Cardiac muscle cell (in vitro differentiated cells and primary cell): ENCODE measurements around the gene SLC51B. TPM values are rescaled to one million over a fixed set of nuclear protein-coding genes. Genes with fewer than 3 reads are reported as not detected.

Experiments
- DNase-seq, 2 donors: peaks; one replicate each; pipeline versions ENCODE4 v3.0.0 to v3.0.0-alpha.2; 2010 to 2017; ENCODE audit warnings: low read depth in 1 of 2, low spot score in 1 of 2
- H3K27ac ChIP-seq: fragments of 200-600 bp; sonication (generic); 2 replicates; pipeline ENCODE4 v1.5.1; 2016
- H3K27me3 ChIP-seq: fragments of 200-600 bp; sonication (generic); 2 replicates; pipeline ENCODE4 v1.6.0; 2016; ENCODE audit warnings: control low read depth
- H3K36me3 ChIP-seq: fragments of 200-600 bp; sonication (generic); 2 replicates; pipeline ENCODE4 v1.5.1; 2016; ENCODE audit warnings: control low read depth
- H3K4me1 ChIP-seq: fragments of 200-600 bp; sonication (generic); 2 replicates; pipeline ENCODE4 v1.8.1; 2017; ENCODE audit warnings: low read depth, mild to moderate bottlenecking, mixed run types
- H3K4me3 ChIP-seq: fragments of 200-600 bp; sonication (generic); 2 replicates; pipeline ENCODE4 v1.5.1; 2016; ENCODE audit warnings: mild to moderate bottlenecking
- H3K9me3 ChIP-seq: fragments of 200-600 bp; sonication (generic); 2 replicates; pipeline ENCODE4 v1.5.1; 2017; ENCODE audit warnings: low read depth, mild to moderate bottlenecking, control low read depth
- polyA plus RNA-seq: library from polyadenylated mRNA; unstranded; fragments of >200 nt; fragmentation: Nextera tagmentation; extraction: Ambion mirVana; gene quantifications from 2 replicates; pipeline ENCODE4 v1.2.1, GENCODE V29; 2016
- total RNA-seq: library from RNA; depleted of rRNA; stranded (reverse); fragments of >200 nt; gene quantifications from 2 replicates; pipeline ENCODE4 v1.2.3, GENCODE V29; 2016
- TF ChIP-seq, protein P1 (sequence below): IDR thresholded peaks from 2 replicates; pipeline ENCODE4 v1.5.1; 2012; ENCODE audit warnings: low read depth, mild to moderate bottlenecking, low read length

Gene SLC51B
- total and polyA plus RNA-seq, 2 experiments from 2014 or later, result not detected

DNA sequence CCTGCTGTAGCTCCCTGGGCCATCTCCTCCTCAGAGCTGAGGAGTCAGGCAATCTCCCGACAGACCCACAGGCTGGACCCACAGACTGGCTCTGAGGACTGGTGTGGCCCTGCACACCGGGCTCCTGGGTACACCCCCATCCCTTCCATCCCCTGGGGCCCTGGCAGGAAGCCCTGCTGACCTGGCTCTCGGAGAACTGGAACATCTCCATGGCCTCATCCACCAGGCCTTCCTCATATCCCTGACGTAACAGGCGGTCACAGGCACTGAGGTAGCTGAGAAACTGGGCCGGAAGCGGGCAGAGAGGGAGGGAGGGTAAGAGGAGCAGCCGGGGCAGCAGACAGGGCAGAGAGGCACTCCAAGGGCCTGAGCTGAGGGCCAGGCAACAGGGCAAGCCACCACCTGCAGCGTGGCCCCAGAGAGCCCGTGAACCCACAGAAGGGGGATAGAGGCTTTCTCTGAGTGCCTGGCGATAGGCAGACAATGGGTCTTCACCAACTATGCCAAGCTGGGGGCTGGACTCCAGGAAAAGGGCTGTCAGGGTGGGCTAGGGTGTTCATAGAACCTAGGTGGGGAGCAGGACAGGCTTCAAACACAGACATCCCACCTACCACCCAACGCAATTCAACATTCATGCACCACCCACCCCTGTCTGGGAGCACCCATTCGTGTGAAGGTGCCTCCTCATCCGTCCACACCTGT lies 49.3 kb downstream of the SLC51B start:
- H3K27ac ChIP-seq, result no peak overlapping the region
- no peak for DNase-seq
- H3K27me3 ChIP-seq, result no peaks in the 10 kb centered on the region
- TF ChIP-seq, protein P1, sequence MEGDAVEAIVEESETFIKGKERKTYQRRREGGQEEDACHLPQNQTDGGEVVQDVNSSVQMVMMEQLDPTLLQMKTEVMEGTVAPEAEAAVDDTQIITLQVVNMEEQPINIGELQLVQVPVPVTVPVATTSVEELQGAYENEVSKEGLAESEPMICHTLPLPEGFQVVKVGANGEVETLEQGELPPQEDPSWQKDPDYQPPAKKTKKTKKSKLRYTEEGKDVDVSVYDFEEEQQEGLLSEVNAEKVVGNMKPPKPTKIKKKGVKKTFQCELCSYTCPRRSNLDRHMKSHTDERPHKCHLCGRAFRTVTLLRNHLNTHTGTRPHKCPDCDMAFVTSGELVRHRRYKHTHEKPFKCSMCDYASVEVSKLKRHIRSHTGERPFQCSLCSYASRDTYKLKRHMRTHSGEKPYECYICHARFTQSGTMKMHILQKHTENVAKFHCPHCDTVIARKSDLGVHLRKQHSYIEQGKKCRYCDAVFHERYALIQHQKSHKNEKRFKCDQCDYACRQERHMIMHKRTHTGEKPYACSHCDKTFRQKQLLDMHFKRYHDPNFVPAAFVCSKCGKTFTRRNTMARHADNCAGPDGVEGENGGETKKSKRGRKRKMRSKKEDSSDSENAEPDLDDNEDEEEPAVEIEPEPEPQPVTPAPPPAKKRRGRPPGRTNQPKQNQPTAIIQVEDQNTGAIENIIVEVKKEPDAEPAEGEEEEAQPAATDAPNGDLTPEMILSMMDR, result no peak
- no peak overlapping the region for H3K4me3 ChIP-seq
- peaks cover 12% of the 10 kb centered on the region for H3K36me3 ChIP-seq
- H3K9me3 ChIP-seq, result no peaks in the 10 kb centered on the region
- peaks cover 4% of the 10 kb centered on the region for H3K4me1 ChIP-seq

DNA sequence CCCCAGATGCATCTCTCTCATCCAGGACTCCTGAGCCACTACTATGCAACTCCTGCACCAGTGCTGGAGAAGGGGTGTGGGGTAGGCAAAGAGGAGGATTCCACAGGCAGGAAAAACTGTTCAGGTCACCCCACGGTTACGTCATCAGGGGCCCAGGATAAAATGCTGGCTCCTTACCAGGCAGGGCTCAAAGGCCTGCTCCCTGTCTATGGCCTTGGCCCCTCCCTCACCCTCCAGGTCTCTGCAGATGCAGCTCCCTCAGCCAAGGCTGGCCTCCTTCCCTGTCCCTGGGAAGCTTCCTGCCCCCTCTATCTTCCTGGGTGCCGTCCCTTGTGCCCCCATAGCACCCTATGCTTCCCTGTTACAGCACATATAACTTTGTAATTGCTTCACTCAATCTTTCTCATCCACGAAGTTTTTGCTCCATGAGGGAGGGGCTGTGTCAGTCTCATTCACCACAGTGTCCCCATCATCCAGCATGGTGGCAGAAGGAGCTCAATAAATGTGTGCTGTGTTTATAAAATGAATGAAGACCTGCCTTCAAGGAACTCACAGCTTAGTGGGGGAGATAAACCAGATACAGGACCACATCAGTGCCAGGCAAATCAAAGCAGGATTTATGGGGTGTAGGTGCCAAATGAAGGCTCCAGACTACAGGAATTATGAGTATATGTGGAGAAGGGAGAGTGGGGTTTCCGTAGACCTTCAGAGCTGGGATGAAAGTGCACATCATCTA lies 50.0 kb downstream of the SLC51B start:
- H3K27me3 ChIP-seq, result no peaks in the 10 kb centered on the region
- H3K27ac ChIP-seq, result no peak overlapping the region
- no peaks in the 10 kb centered on the region for H3K9me3 ChIP-seq
- TF ChIP-seq, protein P1, result no peak
- no peaks in the 10 kb centered on the region for H3K4me1 ChIP-seq
- peaks cover 12% of the 10 kb centered on the region for H3K36me3 ChIP-seq
- peak in 1 of 2 donors; percentile 31 for DNase-seq
- no peak overlapping the region for H3K4me3 ChIP-seq

GRCh38 chr15:65095747-65096104 lies 50.5 kb downstream of the SLC51B start:
- DNase-seq, result no peak
- Histone ChIP-seq H3K27ac (no peak overlapping the region), H3K27me3 (no peaks in the 10 kb centered on the region), H3K4me3 (no peak overlapping the region), H3K9me3 (no peaks in the 10 kb centered on the region), H3K36me3 (peaks cover 12% of the 10 kb centered on the region), H3K4me1 (no peaks in the 10 kb centered on the region)
- TF ChIP-seq, protein P1, result no peak

DNA sequence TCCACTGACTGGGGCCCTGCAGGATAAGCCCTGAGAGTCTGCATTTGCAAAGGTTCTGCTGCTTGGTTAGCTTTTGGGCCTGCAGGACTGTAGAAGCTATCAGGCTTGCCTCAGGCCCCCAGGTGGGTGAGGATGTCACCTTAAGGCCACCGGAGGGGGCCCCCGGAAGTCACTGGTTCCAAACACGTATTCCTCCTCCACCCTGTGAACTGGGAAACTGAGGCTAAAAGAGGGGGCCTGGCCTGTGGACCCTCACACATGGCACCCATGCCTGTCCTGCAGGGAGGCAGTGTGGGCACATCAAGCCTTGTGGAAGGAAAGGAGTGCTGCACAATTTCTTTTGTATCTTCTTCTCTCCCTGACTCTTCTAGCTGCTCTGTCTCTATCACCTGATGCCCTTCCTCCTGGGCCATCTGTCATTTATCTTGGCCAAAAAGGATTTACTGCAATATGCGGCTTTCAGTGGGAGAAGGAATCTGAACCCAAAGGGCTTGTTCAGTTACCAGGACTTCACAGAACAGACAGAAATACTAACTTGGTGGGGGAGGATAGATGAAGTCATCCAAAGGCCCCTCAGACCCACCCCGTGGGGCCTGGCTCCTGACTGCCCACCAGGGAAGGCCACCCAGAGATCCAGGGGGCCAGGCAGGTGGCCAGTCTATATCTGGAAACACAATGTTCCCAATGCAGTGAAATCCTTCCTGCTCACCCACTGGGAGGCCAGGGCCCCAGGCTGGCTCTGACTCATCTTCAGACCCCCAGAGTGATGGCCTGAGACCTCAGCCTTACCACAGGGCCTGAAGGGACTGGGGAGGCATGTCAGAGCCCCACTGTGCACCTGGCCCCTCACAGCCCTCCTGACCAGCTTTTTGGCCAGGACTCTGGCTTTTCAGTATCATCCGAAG lies 51.5 kb downstream of the SLC51B start:
- TF ChIP-seq, protein P1, result no peak
- H3K36me3 ChIP-seq, result peaks cover 12% of the 10 kb centered on the region
- H3K27ac ChIP-seq, result no peak overlapping the region
- no peak for DNase-seq
- H3K4me1 ChIP-seq, result no peaks in the 10 kb centered on the region
- H3K9me3 ChIP-seq, result no peaks in the 10 kb centered on the region
- H3K27me3 ChIP-seq, result no peaks in the 10 kb centered on the region
- H3K4me3 ChIP-seq, result no peak overlapping the region

DNA sequence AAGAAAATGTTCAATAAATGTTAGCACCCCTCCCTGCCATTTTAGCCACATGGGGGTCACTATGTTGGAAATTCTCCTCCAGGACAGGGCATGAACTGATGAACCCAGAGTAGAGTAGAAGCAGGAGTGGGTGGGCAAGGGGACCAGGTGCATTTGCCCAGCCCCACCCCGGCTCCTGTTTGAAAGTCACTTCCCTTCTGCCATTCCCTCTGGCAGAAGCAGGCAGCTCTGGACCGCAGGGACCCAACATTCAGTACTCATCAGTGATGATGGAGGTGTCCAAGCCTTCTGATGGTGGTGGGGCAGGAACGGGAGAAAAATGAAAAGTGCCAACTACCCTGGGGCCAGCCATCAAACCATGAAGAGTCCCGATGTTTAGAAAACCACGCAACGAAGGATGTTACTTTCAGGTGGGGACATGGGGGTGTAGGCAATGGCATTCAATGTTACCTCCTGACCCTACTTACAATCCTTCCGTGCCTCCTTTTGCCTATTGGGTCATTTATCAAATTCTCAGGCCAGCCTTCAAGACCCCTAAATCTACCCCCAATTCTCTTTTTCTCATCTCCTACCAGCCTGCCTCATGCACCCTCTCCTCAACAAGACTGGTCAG lies 52.6 kb downstream of the SLC51B start:
- Histone ChIP-seq H3K27me3 (peaks cover 5% of the 10 kb centered on the region), H3K4me1 (no peaks in the 10 kb centered on the region), H3K4me3 (no peak overlapping the region), H3K27ac (no peak overlapping the region), H3K9me3 (no peaks in the 10 kb centered on the region), H3K36me3 (peaks cover 12% of the 10 kb centered on the region)
- TF ChIP-seq, protein P1, result no peak
- no peak for DNase-seq
